DOHH2 (cell line): ENCODE data around the gene GBE1.

ENCODE experiments used
- H3F3A ChIP-seq: fragments of 200-600 bp; sonication (generic), shearing (Covaris generic); 2 replicates; pipeline ENCODE4 v1.6.0; 2016; ENCODE audit warnings: antibody characterized with exemption, mild to moderate bottlenecking; ENCODE audit not compliant: control insufficient read depth, insufficient read depth
- H3K27ac ChIP-seq: fragments of 200-600 bp; sonication (generic); 2 replicates; pipeline ENCODE4 v1.5.1; 2014; ENCODE audit warnings: low read depth, mild to moderate bottlenecking, low read length, moderate library complexity
- H3K27me3 ChIP-seq: fragments of 200-600 bp; sonication (generic); 2 replicates; pipeline ENCODE4 v1.6.1; 2014; ENCODE audit warnings: mild to moderate bottlenecking, low read length, mixed read lengths; ENCODE audit not compliant: control insufficient read depth
- H3K36me3 ChIP-seq: fragments of 200-600 bp; sonication (generic); 2 replicates; pipeline ENCODE4 v1.6.1; 2014; ENCODE audit warnings: mild to moderate bottlenecking, low read length, moderate library complexity, mixed read lengths; ENCODE audit not compliant: control insufficient read depth
- H3K4me1 ChIP-seq: fragments of 200-600 bp; sonication (generic); 2 replicates; pipeline ENCODE4 v1.6.1; 2014; ENCODE audit warnings: mild to moderate bottlenecking, low read length, mixed read lengths; ENCODE audit not compliant: control insufficient read depth
- H3K4me2 ChIP-seq: fragments of 200-600 bp; sonication (generic); 2 replicates; pipeline ENCODE4 v1.6.0; 2014; ENCODE audit warnings: mild to moderate bottlenecking, low read length, moderate library complexity
- H3K4me3 ChIP-seq: fragments of 200-600 bp; sonication (generic); 2 replicates; pipeline ENCODE4 v1.5.1; 2014; ENCODE audit warnings: mild to moderate bottlenecking, low read length, mixed read lengths
- H3K79me2 ChIP-seq: fragments of 200-600 bp; sonication (generic); 2 replicates; pipeline ENCODE4 v1.6.1; 2014; ENCODE audit warnings: mild to moderate bottlenecking, low read length, mixed read lengths; ENCODE audit not compliant: control insufficient read depth
- H3K9me2 ChIP-seq: fragments of 200-600 bp; sonication (generic); replicated peaks from 2 replicates; pipeline ENCODE4 v1.6.1; 2014; ENCODE audit warnings: mild to moderate bottlenecking, low read length, mixed read lengths; ENCODE audit not compliant: control insufficient read depth
- H3K9me3 ChIP-seq: fragments of 200-600 bp; sonication (generic); 2 replicates; pipeline ENCODE4 v1.6.1; 2014; ENCODE audit warnings: antibody characterized with exemption, low read length, mixed read lengths; ENCODE audit not compliant: control insufficient read depth, insufficient read depth
- H4K20me1 ChIP-seq: fragments of 200-600 bp; sonication (generic); 2 replicates; pipeline ENCODE4 v1.6.0; 2014; ENCODE audit warnings: low read depth, mild to moderate bottlenecking, antibody characterized with exemption, low read length, moderate library complexity; ENCODE audit not compliant: control insufficient read depth, insufficient read depth
- CTCF ChIP-seq: fragments of 200-600 bp; sonication (generic); IDR thresholded peaks from one replicate; pipeline ENCODE4 v1.5.1; 2014; ENCODE audit warnings: antibody characterized with exemption, mild to moderate bottlenecking, low read depth, low read length; ENCODE audit not compliant: poor library complexity, severe bottlenecking
- EZH2phosphoT487 ChIP-seq: fragments of 200-600 bp; sonication (generic); IDR thresholded peaks from 2 replicates; pipeline ENCODE4 v1.6.1; 2017; ENCODE audit warnings: borderline replicate concordance, mild to moderate bottlenecking, antibody characterized with exemption, low read length, moderate library complexity, mixed read lengths

The GBE1 gene

DNA sequence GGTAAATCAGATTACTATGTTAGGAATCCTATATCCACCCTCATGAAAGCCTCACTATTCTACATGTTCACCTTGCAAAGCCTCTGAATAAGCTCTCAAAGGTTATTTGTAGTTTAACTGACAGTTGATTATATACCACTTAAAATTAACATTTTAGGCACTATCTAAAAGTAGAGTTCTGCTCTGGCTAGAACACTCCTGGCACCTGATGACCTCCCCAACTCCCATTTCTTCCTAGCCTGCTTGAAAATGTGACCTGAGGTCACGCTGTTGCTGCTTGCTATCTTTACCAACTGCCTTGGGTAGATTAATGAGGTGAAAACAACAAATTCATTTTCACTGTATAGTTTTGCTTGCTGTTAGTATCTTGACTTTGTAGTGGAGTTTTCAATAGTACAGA, 220.7 kb downstream of the GBE1 start:
- Histone ChIP-seq H3K9me2 (no peaks in the 10 kb centered on the region), H3K4me2 (no peak overlapping the region), H3K36me3 (no peaks in the 10 kb centered on the region), H3K4me1 (no peaks in the 10 kb centered on the region), H3F3A (no peaks in the 10 kb centered on the region), H3K27ac (no peak overlapping the region), H4K20me1 (no peaks in the 10 kb centered on the region), H3K79me2 (no peaks in the 10 kb centered on the region), H3K27me3 (no peaks in the 10 kb centered on the region), H3K9me3 (no peaks in the 10 kb centered on the region), H3K4me3 (no peak overlapping the region)
- no peak for TF ChIP-seq CTCF
- no peak for TF ChIP-seq EZH2phosphoT487

DNA sequence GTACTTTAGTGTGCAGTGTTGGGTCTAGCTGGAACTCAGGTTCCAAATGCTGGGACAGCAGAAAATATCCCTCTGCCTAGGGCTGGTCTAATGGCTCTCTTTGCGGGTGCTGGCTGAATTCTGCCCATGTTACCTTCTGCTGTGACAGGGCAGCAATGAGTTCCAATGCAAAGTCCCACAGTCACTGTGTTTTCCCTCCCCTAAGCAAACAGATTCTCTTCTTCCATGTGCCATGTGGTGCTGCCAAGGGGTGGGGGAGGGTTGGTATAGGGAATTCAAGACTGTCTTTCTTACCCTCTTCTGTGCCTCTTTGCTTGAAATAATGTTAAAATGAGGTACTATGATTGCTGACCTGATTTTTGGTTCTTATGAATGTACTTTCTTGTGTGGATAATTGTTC, 229.6 kb downstream of the GBE1 start:
- TF ChIP-seq EZH2phosphoT487: no peak
- no peak for TF ChIP-seq CTCF
- no peaks in the 10 kb centered on the region for H3K27me3 ChIP-seq
- no peaks in the 10 kb centered on the region for H3K9me3 ChIP-seq
- no peaks in the 10 kb centered on the region for H3K79me2 ChIP-seq
- H4K20me1 ChIP-seq: no peaks in the 10 kb centered on the region
- no peak overlapping the region for H3K27ac ChIP-seq
- no peaks in the 10 kb centered on the region for H3K9me2 ChIP-seq
- no peak overlapping the region for H3K4me2 ChIP-seq
- H3K4me3 ChIP-seq: no peak overlapping the region
- H3F3A ChIP-seq: no peaks in the 10 kb centered on the region
- H3K4me1 ChIP-seq: no peaks in the 10 kb centered on the region
- no peaks in the 10 kb centered on the region for H3K36me3 ChIP-seq

- no peak overlapping the region for H3K4me2 ChIP-seq
- TF ChIP-seq EZH2phosphoT487 (no peak), CTCF (no peak)
- H3K4me3 ChIP-seq: no peak overlapping the region
- H3K36me3 ChIP-seq: no peaks in the 10 kb centered on the region
- no peaks in the 10 kb centered on the region for H4K20me1 ChIP-seq
- H3K9me2 ChIP-seq: no peaks in the 10 kb centered on the region
- H3K4me1 ChIP-seq: no peaks in the 10 kb centered on the region
- H3K27me3 ChIP-seq: no peaks in the 10 kb centered on the region
- H3F3A ChIP-seq: no peaks in the 10 kb centered on the region
- H3K79me2 ChIP-seq: no peaks in the 10 kb centered on the region
- H3K27ac ChIP-seq: no peak overlapping the region
- H3K9me3 ChIP-seq: no peaks in the 10 kb centered on the region
These were observed 230.2 kb downstream of the GBE1 start for GRCh38 chr3:81531263-81531662.
